ENCODE results near the gene PRPH2.

PRPH2 gene

GRCh38 chr6:42762426-42762859, 40.0 kb upstream of the PRPH2 start:
- H3K27ac ChIP-seq: no peak overlapping the region
- no peak for DNase-seq (ENCODE audit: low spot score)
- no peak overlapping the region for H3K4me3 ChIP-seq
- TF ChIP-seq CTCF (IDR thresholded peaks at IDR 0.05): no peak

- no peak overlapping the region for H3K27ac ChIP-seq
- TF ChIP-seq CTCF (IDR thresholded peaks at IDR 0.05): no peak
- DNase-seq (ENCODE audit: low spot score): no peak
- H3K4me3 ChIP-seq: no peak overlapping the region
These were observed 39.1 kb upstream of the PRPH2 start for GRCh38 chr6:42761287-42762067.

GRCh38 chr6:42758756-42759430, 36.5 kb upstream of the PRPH2 start:
- DNase-seq (ENCODE audit: low spot score): no peak
- Histone ChIP-seq H3K27ac (no peak overlapping the region), H3K4me3 (no peak overlapping the region)
- TF ChIP-seq CTCF (IDR thresholded peaks at IDR 0.05): no peak

- Histone ChIP-seq H3K4me3 (no peak overlapping the region), H3K27ac (no peak overlapping the region)
- TF ChIP-seq CTCF (IDR thresholded peaks at IDR 0.05): no peak
- DNase-seq (ENCODE audit: low spot score): no peak
These were observed 34.3 kb upstream of the PRPH2 start for GRCh38 chr6:42756722-42757121.

- no peak overlapping the region for H3K27ac ChIP-seq
- H3K4me3 ChIP-seq: no peak overlapping the region
- DNase-seq (ENCODE audit: low spot score): no peak
- TF ChIP-seq CTCF (IDR thresholded peaks at IDR 0.05): no peak
These were observed 32.4 kb upstream of the PRPH2 start for GRCh38 chr6:42754759-42755158.

GRCh38 chr6:42751055-42751454, 28.7 kb upstream of the PRPH2 start:
- Histone ChIP-seq H3K4me3 (no peak overlapping the region), H3K27ac (no peak overlapping the region)
- DNase-seq (ENCODE audit: low spot score): no peak
- TF ChIP-seq CTCF (IDR thresholded peaks at IDR 0.05): no peak

All from coronary artery (tissue), 2 donors.